OCI-LY1 (cell line): ENCODE results near the gene TMEM19.

Experiments
- H2AFZ ChIP-seq: fragments of 200-600 bp; sonication (generic), shearing (Covaris generic); 2 replicates; pipeline ENCODE4 v1.6.0; 2014; ENCODE audit warnings: antibody characterized with exemption, mild to moderate bottlenecking, low read length
- H3F3A ChIP-seq: fragments of 200-600 bp; sonication (generic), shearing (Covaris generic); 2 replicates; pipeline ENCODE4 v1.6.0; 2014; ENCODE audit warnings: mild to moderate bottlenecking, antibody characterized with exemption, low read length, moderate library complexity; ENCODE audit not compliant: insufficient read depth
- H3K27ac ChIP-seq: fragments of 200-600 bp; sonication (generic); 2 replicates; pipeline ENCODE4 v1.5.1; 2014; ENCODE audit warnings: low read length, mixed run types, mild to moderate bottlenecking, low read depth; ENCODE audit not compliant: poor library complexity, severe bottlenecking
- H3K27me3 ChIP-seq: fragments of 200-600 bp; sonication (generic); 2 replicates; pipeline ENCODE4 v1.6.0; 2014; ENCODE audit warnings: antibody characterized with exemption, mild to moderate bottlenecking, low read length, moderate library complexity; ENCODE audit not compliant: insufficient read depth
- H3K36me3 ChIP-seq: fragments of 200-600 bp; sonication (generic); 2 replicates; pipeline ENCODE4 v1.6.1; 2014; ENCODE audit warnings: mild to moderate bottlenecking, antibody characterized with exemption, low read length, moderate library complexity, mixed read lengths; ENCODE audit not compliant: insufficient read depth
- H3K4me1 ChIP-seq: fragments of 200-600 bp; sonication (generic); 2 replicates; pipeline ENCODE4 v1.5.1; 2014; ENCODE audit warnings: mild to moderate bottlenecking, low read length, moderate library complexity; ENCODE audit not compliant: insufficient read depth, severe bottlenecking
- H3K4me2 ChIP-seq: fragments of 200-600 bp; sonication (generic), shearing (Covaris generic); 2 replicates; pipeline ENCODE4 v1.6.1; 2014; ENCODE audit warnings: low read length
- H3K4me3 ChIP-seq: fragments of 200-600 bp; sonication (generic); 2 replicates; pipeline ENCODE4 v1.5.1; 2014; ENCODE audit warnings: low read length, low read depth, mild to moderate bottlenecking, mixed read lengths; ENCODE audit not compliant: poor library complexity, severe bottlenecking
- H3K79me2 ChIP-seq: fragments of 200-600 bp; shearing (Covaris generic); 2 replicates; pipeline ENCODE4 v1.6.1; 2016; ENCODE audit warnings: mixed run types, low read length, mixed read lengths; ENCODE audit not compliant: insufficient read depth
- H3K9ac ChIP-seq: fragments of 200-600 bp; sonication (generic), shearing (Covaris generic); 2 replicates; pipeline ENCODE4 v1.6.1; 2014; ENCODE audit warnings: mild to moderate bottlenecking, low read length, mixed read lengths
- H3K9me2 ChIP-seq: fragments of 200-600 bp; sonication (generic), shearing (Covaris generic); 2 replicates; pipeline ENCODE4 v1.6.1; 2014; ENCODE audit warnings: low read depth, mild to moderate bottlenecking, low read length, mixed read lengths
- H3K9me3 ChIP-seq: fragments of 200-600 bp; shearing (Covaris generic); 2 replicates; pipeline ENCODE4 v1.6.1; 2014; ENCODE audit warnings: low read length, mixed read lengths
- H4K20me1 ChIP-seq: fragments of 200-600 bp; sonication (generic), shearing (Covaris generic); 2 replicates; pipeline ENCODE4 v1.6.0; 2016; ENCODE audit warnings: mild to moderate bottlenecking, low read length; ENCODE audit not compliant: insufficient read depth
- CTCF ChIP-seq: fragments of 200-600 bp; sonication (generic), shearing (Covaris generic); IDR thresholded peaks from 2 replicates; pipeline ENCODE4 v1.5.1; 2017; ENCODE audit warnings: mild to moderate bottlenecking, antibody characterized with exemption, low read length, moderate library complexity, mixed read lengths
- EZH2 ChIP-seq: fragments of 200-600 bp; sonication (generic), shearing (Covaris generic); IDR thresholded peaks from 2 replicates; pipeline ENCODE4 v1.8.0; 2017; ENCODE audit warnings: borderline replicate concordance, mixed run types, mild to moderate bottlenecking, antibody characterized with exemption, low read length, moderate library complexity, mixed read lengths

TMEM19 gene

GRCh38 chr12:71642264-71642663 is 43.6 kb upstream of the TMEM19 start:
- TF ChIP-seq EZH2: no peak
- no peak for TF ChIP-seq CTCF
- no peak overlapping the region for H3K27ac ChIP-seq
- H3K9me2 ChIP-seq: no peaks in the 10 kb centered on the region
- H4K20me1 ChIP-seq: no peaks in the 10 kb centered on the region
- H3K36me3 ChIP-seq: peaks cover 83% of the 10 kb centered on the region
- H3K79me2 ChIP-seq: no peaks in the 10 kb centered on the region
- no peaks in the 10 kb centered on the region for H3K4me1 ChIP-seq
- H3K9me3 ChIP-seq: no peaks in the 10 kb centered on the region
- H3F3A ChIP-seq: no peaks in the 10 kb centered on the region; the same call in 1 of the 2 replicates
- no peak overlapping the region for H3K4me2 ChIP-seq
- no peaks in the 10 kb centered on the region for H3K27me3 ChIP-seq
- H3K4me3 ChIP-seq: no peak overlapping the region
- H3K9ac ChIP-seq: no peak overlapping the region
- H2AFZ ChIP-seq: no peak overlapping the region

DNA sequence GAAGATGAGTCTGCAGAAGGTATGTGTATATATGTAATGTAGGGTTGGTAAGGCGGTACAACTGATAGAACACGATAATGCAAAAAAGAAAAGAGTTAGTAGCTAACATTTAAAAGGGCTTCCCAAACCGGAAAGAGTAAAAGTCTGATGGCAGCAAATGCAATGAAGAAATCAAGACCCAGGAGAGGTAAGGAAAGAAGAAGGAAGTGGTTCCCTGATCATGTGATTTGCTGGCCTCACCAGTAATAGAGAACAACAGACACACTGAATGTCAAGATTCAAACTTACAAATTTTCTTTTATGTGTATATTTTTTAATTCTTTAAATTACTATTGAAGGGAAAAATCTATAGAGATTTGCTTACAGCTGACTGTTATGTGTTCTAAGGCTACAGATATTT is 40.6 kb upstream of the TMEM19 start:
- Histone ChIP-seq H4K20me1 (no peaks in the 10 kb centered on the region), H3K9me2 (no peaks in the 10 kb centered on the region), H3K4me1 (no peaks in the 10 kb centered on the region), H3K79me2 (peaks cover 9% of the 10 kb centered on the region; the same call in 1 of the 2 replicates), H3K9me3 (no peaks in the 10 kb centered on the region), H3K27ac (no peak overlapping the region), H3K9ac (no peak overlapping the region), H3K4me2 (no peak overlapping the region), H3F3A (no peaks in the 10 kb centered on the region), H3K27me3 (no peaks in the 10 kb centered on the region), H3K36me3 (peaks cover 84% of the 10 kb centered on the region), H3K4me3 (no peak overlapping the region), H2AFZ (no peak overlapping the region)
- TF ChIP-seq CTCF (no peak), EZH2 (no peak)

GRCh38 chr12:71646512-71646911 is 39.4 kb upstream of the TMEM19 start:
- no peak overlapping the region for H3K4me3 ChIP-seq
- no peak overlapping the region for H3K4me2 ChIP-seq
- no peaks in the 10 kb centered on the region for H3F3A ChIP-seq
- no peak overlapping the region for H2AFZ ChIP-seq
- H3K9me2 ChIP-seq: no peaks in the 10 kb centered on the region
- no peak overlapping the region for H3K27ac ChIP-seq
- H3K27me3 ChIP-seq: no peaks in the 10 kb centered on the region
- no peaks in the 10 kb centered on the region for H3K9me3 ChIP-seq
- H3K9ac ChIP-seq: no peak overlapping the region
- H3K79me2 ChIP-seq: peaks cover 19% of the 10 kb centered on the region; the same call in 1 of the 2 replicates
- TF ChIP-seq EZH2 (no peak), CTCF (no peak)
- peaks cover 85% of the 10 kb centered on the region for H3K36me3 ChIP-seq
- no peaks in the 10 kb centered on the region for H3K4me1 ChIP-seq
- no peaks in the 10 kb centered on the region for H4K20me1 ChIP-seq
